Upper lobe of right lung (tissue), 1 donor: Measurements from ENCODE around the gene LRSAM1. TPM values are rescaled to one million over a fixed set of nuclear protein-coding genes. Genes with fewer than 3 reads are reported as not detected.
A peak's percentile ranks its signal among the peaks of the same experiment; 100 is the strongest.

Experiments
- ATAC-seq: fragments of 200-7000 bp; cut with Tn5 transposase; one replicate; pipeline ENCODE4 v1.9.1; 2020; ENCODE audit warnings: mild to moderate bottlenecking, moderate library complexity
- DNase-seq: peaks from one replicate; pipeline ENCODE4 v3.0.0-alpha.2; 2020
- H3K27ac ChIP-seq: fragments of 200-600 bp; one replicate; pipeline ENCODE4 v1.8.0; 2022
- H3K27me3 ChIP-seq: fragments of 200-600 bp; one replicate; pipeline ENCODE4 v1.8.0; 2022; ENCODE audit warnings: mild to moderate bottlenecking
- H3K36me3 ChIP-seq: fragments of 200-600 bp; one replicate; pipeline ENCODE4 v1.8.0; 2022
- H3K4me1 ChIP-seq: fragments of 200-600 bp; one replicate; pipeline ENCODE4 v1.8.0; 2022
- H3K4me3 ChIP-seq: fragments of 200-600 bp; one replicate; pipeline ENCODE4 v1.8.0; 2022; ENCODE audit warnings: mild to moderate bottlenecking
- H3K9me3 ChIP-seq: fragments of 200-600 bp; one replicate; pipeline ENCODE4 v1.8.0; 2022
- intact Hi-C: fragments of 100-400 bp; cut with DNase I; formaldehyde crosslinking; loops from one replicate; pipeline ENCODE4 v1.11.0; 2022
- total RNA-seq: library from RNA; stranded (reverse); fragmentation: NEBNext Ultra II Directional; extraction: Animal tissue kit (Norgen Biotek cat#: 25700); gene quantifications from one replicate; pipeline ENCODE4 v1.2.1, GENCODE V29; 2021
- TF ChIP-seq, protein P1 (sequence below): fragments of 200-600 bp; IDR thresholded peaks from one replicate; pipeline ENCODE4 v1.8.0; 2022; ENCODE audit warnings: antibody characterized with exemption
- donor health status: DM: no; HTN: yes; CAD: no; lungs with severe emphysema.

Gene LRSAM1
- total RNA-seq, 1 donor from 2014 or later = 18.8 TPM

DNA sequence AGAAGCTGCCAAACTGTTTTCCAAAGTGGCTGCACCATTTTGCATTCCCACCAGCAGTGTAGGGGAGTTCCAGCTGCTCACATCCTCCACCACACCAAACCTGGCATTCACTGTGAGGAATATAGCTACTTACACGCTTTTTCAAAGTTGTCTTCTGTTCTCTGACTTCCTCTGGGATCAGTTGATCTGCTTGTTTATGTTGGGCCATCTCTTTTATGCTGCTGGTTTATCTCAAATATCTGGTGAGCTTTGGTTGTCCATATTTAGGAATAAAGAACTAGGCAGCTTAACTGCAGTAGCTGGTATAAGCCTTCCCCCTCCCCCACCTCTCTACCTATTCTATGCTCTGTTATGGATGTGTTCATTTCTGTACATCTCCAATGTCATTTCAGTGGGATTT, 35.7 kb upstream of the LRSAM1 start:
- intact Hi-C loops = no loop called here
- Histone ChIP-seq H3K27me3 (no peaks in the 10 kb centered on the region), H3K9me3 (no peaks in the 10 kb centered on the region), H3K27ac (no peak overlapping the region), H3K36me3 (no peaks in the 10 kb centered on the region), H3K4me1 (no peaks in the 10 kb centered on the region), H3K4me3 (no peak overlapping the region)
- TF ChIP-seq, protein P1, sequence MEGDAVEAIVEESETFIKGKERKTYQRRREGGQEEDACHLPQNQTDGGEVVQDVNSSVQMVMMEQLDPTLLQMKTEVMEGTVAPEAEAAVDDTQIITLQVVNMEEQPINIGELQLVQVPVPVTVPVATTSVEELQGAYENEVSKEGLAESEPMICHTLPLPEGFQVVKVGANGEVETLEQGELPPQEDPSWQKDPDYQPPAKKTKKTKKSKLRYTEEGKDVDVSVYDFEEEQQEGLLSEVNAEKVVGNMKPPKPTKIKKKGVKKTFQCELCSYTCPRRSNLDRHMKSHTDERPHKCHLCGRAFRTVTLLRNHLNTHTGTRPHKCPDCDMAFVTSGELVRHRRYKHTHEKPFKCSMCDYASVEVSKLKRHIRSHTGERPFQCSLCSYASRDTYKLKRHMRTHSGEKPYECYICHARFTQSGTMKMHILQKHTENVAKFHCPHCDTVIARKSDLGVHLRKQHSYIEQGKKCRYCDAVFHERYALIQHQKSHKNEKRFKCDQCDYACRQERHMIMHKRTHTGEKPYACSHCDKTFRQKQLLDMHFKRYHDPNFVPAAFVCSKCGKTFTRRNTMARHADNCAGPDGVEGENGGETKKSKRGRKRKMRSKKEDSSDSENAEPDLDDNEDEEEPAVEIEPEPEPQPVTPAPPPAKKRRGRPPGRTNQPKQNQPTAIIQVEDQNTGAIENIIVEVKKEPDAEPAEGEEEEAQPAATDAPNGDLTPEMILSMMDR = no peak
- DNase-seq (no peak), ATAC-seq (no peak)

DNA sequence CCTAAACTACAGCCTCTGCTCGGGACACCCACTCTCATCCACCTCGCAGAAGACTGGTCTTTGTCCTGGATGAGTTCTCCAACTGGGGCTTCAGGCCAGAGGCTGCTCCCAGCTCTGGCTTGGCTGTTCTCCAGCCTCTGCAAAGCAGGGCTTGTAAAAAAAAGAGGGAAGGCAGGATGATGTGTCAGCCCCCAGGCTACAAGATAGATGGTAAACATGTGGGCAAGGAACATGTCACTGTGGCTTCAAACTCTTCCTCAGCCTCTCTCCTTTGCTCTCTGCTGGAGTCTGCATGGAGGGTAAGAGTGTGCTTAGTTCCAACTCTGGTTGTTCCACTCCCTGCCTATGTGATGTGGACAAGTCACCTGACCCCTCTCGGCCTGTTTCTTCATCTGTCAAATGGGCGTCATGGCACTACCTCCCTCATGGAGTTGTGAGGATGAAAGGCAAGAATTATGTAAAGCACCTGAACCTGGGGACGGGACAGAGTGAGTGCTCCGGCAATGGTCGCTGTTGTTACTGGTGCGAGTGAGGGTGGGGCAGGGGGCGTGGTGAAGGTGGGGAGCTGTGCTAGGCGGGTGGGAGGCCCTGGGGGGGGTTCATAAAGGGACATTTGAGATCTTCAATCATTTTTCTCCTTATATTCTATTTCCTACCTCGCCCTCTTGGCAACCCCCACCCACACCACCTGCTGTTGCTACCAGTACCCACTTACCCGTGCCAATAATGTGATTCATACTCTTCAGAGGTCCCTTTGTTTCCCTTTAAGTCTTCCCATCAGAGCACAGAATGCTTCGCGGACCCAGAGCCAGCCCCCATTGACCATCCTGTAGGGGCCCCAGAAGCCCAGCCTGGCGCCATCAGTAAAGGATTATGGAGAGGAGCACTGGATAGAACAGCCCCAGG, 33.9 kb upstream of the LRSAM1 start:
- Histone ChIP-seq H3K9me3 (no peaks in the 10 kb centered on the region), H3K36me3 (no peaks in the 10 kb centered on the region), H3K27me3 (no peaks in the 10 kb centered on the region), H3K4me3 (no peak overlapping the region), H3K27ac (no peak overlapping the region), H3K4me1 (peaks cover 4% of the 10 kb centered on the region)
- ATAC-seq (peak; percentile 32), DNase-seq (no peak)
- intact Hi-C loops = no loop called here
- TF ChIP-seq, protein P1 = no peak

DNA sequence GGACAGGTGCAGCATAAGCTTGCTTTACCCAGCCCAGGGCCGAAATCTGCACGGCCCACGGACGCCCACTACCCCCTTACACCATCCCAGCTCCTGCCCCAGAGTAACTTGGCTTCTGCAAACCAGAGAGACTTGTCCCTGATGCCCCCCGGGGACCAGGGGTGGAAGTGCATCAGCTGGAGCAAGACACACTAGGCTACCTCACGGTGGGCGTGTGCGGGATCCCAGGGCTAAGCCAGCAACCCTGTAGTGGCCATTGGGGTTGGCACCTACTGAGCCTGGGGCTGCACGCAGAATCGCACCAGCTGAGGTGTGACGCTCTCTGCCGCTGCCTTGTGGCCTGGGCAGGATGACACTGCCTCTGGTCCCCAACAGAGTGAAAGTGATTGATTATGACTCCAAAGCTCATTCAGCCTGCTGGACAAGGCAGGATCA, 33.3 kb upstream of the LRSAM1 start:
- peak; percentile 75 for ATAC-seq
- Histone ChIP-seq H3K4me1 (peaks cover 10% of the 10 kb centered on the region), H3K4me3 (no peak overlapping the region)

DNA sequence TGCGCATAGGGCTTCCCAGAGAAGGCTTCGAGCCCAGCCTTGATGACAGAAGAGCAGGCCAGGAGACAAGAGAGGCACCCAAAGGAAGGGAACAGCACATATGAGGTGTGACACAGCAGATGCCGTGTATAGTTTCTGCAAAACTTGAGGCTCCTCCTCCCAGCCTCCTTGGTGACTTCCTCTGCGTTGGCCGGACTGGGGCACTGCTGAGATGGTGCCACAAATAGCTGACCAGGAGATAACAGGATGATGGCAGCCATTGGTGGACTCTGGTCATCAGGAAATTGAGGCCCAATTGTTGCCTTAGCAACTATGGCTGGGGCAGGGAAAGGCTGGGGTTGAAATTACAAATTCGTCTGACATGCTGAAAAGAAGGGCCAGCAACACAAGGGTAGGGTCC, 32.0 kb upstream of the LRSAM1 start:
- H3K9me3 ChIP-seq = no peaks in the 10 kb centered on the region
- no peaks in the 10 kb centered on the region for H3K36me3 ChIP-seq
- intact Hi-C loops = no loop called here
- ATAC-seq = no peak
- DNase-seq = no peak
- H3K27me3 ChIP-seq = no peaks in the 10 kb centered on the region
- TF ChIP-seq, protein P1 = no peak
- H3K27ac ChIP-seq = no peak overlapping the region
- H3K4me1 ChIP-seq = peaks cover 11% of the 10 kb centered on the region
- H3K4me3 ChIP-seq = no peak overlapping the region

More for the DNA sequence above, 33.3 kb upstream of the LRSAM1 start:
- H3K27ac ChIP-seq = no peak overlapping the region
- intact Hi-C loops = no loop called here
- peak; percentile 73 for DNase-seq
- no peaks in the 10 kb centered on the region for H3K9me3 ChIP-seq
- TF ChIP-seq, protein P1 = peak; percentile 30
- no peaks in the 10 kb centered on the region for H3K27me3 ChIP-seq
- H3K36me3 ChIP-seq = no peaks in the 10 kb centered on the region

DNA sequence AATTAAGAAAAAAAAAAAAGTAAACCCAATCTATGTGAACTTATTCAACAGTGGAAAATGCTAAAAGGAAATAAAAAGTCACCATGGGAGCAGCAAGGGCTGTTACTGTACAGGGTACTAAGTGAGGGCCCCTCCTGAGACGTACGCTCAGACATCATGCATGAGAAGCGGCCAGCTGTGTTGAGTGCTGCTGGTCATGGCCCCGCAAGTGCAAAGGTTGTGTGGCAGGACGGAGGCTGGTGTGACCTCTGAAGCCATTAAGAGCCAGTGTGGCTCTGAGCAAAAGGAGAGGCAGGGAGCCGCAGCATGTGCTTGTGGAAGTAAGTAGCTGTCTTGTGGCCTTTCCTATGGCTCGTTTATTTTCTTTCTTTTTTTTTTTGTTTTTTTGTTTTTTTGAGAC, 30.3 kb upstream of the LRSAM1 start:
- DNase-seq = no peak
- Histone ChIP-seq H3K9me3 (no peaks in the 10 kb centered on the region), H3K4me1 (peaks cover 23% of the 10 kb centered on the region), H3K4me3 (no peak overlapping the region), H3K27ac (no peak overlapping the region), H3K36me3 (no peaks in the 10 kb centered on the region), H3K27me3 (no peaks in the 10 kb centered on the region)
- no peak for ATAC-seq
- intact Hi-C loops = no loop called here
- TF ChIP-seq, protein P1 = no peak
